ENCODE measurements around the gene ZDHHC14. TPM values are rescaled to one million over a fixed set of nuclear protein-coding genes. Genes with fewer than 3 reads are reported as not detected.

ZDHHC14 gene
- total RNA-seq, 1 experiment from 2014 or later, result 8.1 TPM

Small RNAs within 50 kb of the gene (small RNA-seq; reads per million reads assigned to genes)
- not detected for gene MIR3692

Other genes starting within 250 kb of the ZDHHC14 start
- 7.1 and 9.6 TPM in 2 replicates for gene TMEM242, start 57.7 kb upstream of the ZDHHC14 start, total RNA-seq (2014; rRNA removed; shearing (Covaris generic))

Data from HT1080 (cell line).